Mesenchymal stem cell (in vitro differentiated cells and primary cell): ENCODE data around the gene ZNF844. TPM values are rescaled to one million over a fixed set of nuclear protein-coding genes. Genes with fewer than 3 reads are reported as not detected.

Experiments
- DNase-seq: peaks from one replicate; pipeline ENCODE4 v3.0.0-alpha.2; 2013
- H2AFZ ChIP-seq: one replicate; pipeline ENCODE4 v1.6.1; 2013; ENCODE audit warnings: low read depth, mild to moderate bottlenecking, control low read depth, inconsistent platforms, low read length, moderate library complexity
- H2AK5ac ChIP-seq: 2 replicates; pipeline ENCODE4 v1.6.1; 2013; ENCODE audit warnings: low read length, moderate library complexity, mild to moderate bottlenecking, inconsistent platforms; ENCODE audit not compliant: severe bottlenecking
- H2BK120ac ChIP-seq: one replicate; pipeline ENCODE4 v1.6.1; 2013; ENCODE audit warnings: low read depth, mild to moderate bottlenecking, inconsistent platforms, low read length, moderate library complexity
- H2BK12ac ChIP-seq, 2 experiments: one replicate each; pipeline ENCODE4 v1.6.1; 2013; ENCODE audit warnings: inconsistent platforms in 2 of 2, low read length in 2 of 2, mild to moderate bottlenecking in 2 of 2, moderate library complexity in 2 of 2, control low read depth in 1 of 2
- H2BK15ac ChIP-seq: one replicate; pipeline ENCODE4 v1.6.1; 2013; ENCODE audit warnings: mild to moderate bottlenecking, low read depth, inconsistent platforms; ENCODE audit not compliant: poor library complexity, severe bottlenecking
- H2BK5ac ChIP-seq: 2 replicates; pipeline ENCODE4 v1.6.1; 2013; ENCODE audit warnings: low read depth, mild to moderate bottlenecking, low read length, control low read depth, inconsistent platforms; ENCODE audit not compliant: poor library complexity, severe bottlenecking
- H3K14ac ChIP-seq, 2 experiments: one replicate each; pipeline ENCODE4 v1.6.1; 2013; ENCODE audit warnings: inconsistent platforms in 2 of 2, low read length in 2 of 2, control low read depth in 1 of 2, mild to moderate bottlenecking in 1 of 2, moderate library complexity in 1 of 2
- H3K18ac ChIP-seq, 2 experiments: one replicate each; pipeline ENCODE4 v1.6.1; 2013; ENCODE audit warnings: inconsistent platforms in 2 of 2, low read length in 2 of 2, control low read depth in 1 of 2, low read depth in 1 of 2, mild to moderate bottlenecking in 1 of 2
- H3K23ac ChIP-seq, 2 experiments: one replicate each; pipeline ENCODE4 v1.6.1; 2013; ENCODE audit warnings: inconsistent platforms in 2 of 2, low read length in 2 of 2, mild to moderate bottlenecking in 2 of 2, moderate library complexity in 2 of 2, control low read depth in 1 of 2
- H3K27ac ChIP-seq: 2 replicates; pipeline ENCODE4 v1.5.1; 2013; ENCODE audit warnings: mild to moderate bottlenecking, moderate library complexity, low read length, control low read depth, inconsistent platforms; ENCODE audit not compliant: poor library complexity, severe bottlenecking
- H3K27me3 ChIP-seq, 2 experiments: 2 replicates each; pipeline versions ENCODE4 v1.6.1 to v1.7.0; 2013; ENCODE audit warnings: low read length in 2 of 2, mild to moderate bottlenecking in 2 of 2, moderate library complexity in 2 of 2, control low read depth in 1 of 2, inconsistent platforms in 1 of 2; ENCODE audit not compliant: control insufficient read depth in 1 of 2, insufficient read depth in 1 of 2
- H3K36me3 ChIP-seq, 2 experiments: 2 replicates each; pipeline versions ENCODE4 v1.6.1 to v1.7.0; 2013; ENCODE audit warnings: low read length in 2 of 2, control low read depth in 1 of 2, inconsistent platforms in 1 of 2, low read depth in 1 of 2, mild to moderate bottlenecking in 1 of 2; ENCODE audit not compliant: insufficient read depth in 2 of 2, control insufficient read depth in 1 of 2
- H3K4ac ChIP-seq, 2 experiments: one replicate each; pipeline ENCODE4 v1.6.1; 2013; ENCODE audit warnings: inconsistent platforms in 2 of 2, low read length in 2 of 2, mild to moderate bottlenecking in 2 of 2, moderate library complexity in 2 of 2, control low read depth in 1 of 2, low read depth in 1 of 2
- H3K4me1 ChIP-seq: 2 replicates; pipeline ENCODE4 v1.6.1; 2013; ENCODE audit warnings: low read depth, low read length, control low read depth; ENCODE audit not compliant: control insufficient read depth, insufficient read depth
- H3K4me2 ChIP-seq: 2 replicates; pipeline ENCODE4 v1.6.1; 2013; ENCODE audit warnings: low read length, mild to moderate bottlenecking, inconsistent platforms; ENCODE audit not compliant: poor library complexity, severe bottlenecking
- H3K4me3 ChIP-seq, 2 experiments: 2 replicates each; pipeline versions ENCODE4 v1.5.1 to v1.7.0; 2013; ENCODE audit warnings: low read length in 2 of 2, mild to moderate bottlenecking in 2 of 2, control low read depth in 1 of 2, low read depth in 1 of 2; ENCODE audit not compliant: insufficient read depth in 1 of 2
- H3K79me1 ChIP-seq: replicated peaks from 2 replicates; pipeline ENCODE4 v1.6.1; 2013; ENCODE audit warnings: mild to moderate bottlenecking, control low read depth, low read length, inconsistent platforms; ENCODE audit not compliant: poor library complexity, severe bottlenecking
- H3K9ac ChIP-seq: 2 replicates; pipeline ENCODE4 v1.7.0; 2013; ENCODE audit warnings: mild to moderate bottlenecking, low read length, moderate library complexity
- H3K9me3 ChIP-seq: 2 replicates; pipeline ENCODE4 v1.7.0; 2013; ENCODE audit warnings: mild to moderate bottlenecking, low read length; ENCODE audit not compliant: control insufficient read depth
- H4K8ac ChIP-seq: one replicate; pipeline ENCODE4 v1.6.1; 2013; ENCODE audit warnings: inconsistent platforms, mild to moderate bottlenecking, low read length, moderate library complexity
- H4K91ac ChIP-seq: one replicate; pipeline ENCODE4 v1.6.1; 2013; ENCODE audit warnings: mild to moderate bottlenecking, low read length, inconsistent platforms
- whole genome bisulfite sequencing: methylation state at CpG from one replicate; pipeline ENCODE4 v1.1.7; 2013; ENCODE audit warnings: mixed read lengths; 5-methylcytosine and 5-hydroxymethylcytosine counted together
- small RNA-seq: library from polyadenylated mRNA; stranded (forward); fragments of <200 nt; extraction: miRNeasy Mini kit (QIAGEN cat#:217004); gene quantifications from one replicate; pipeline ENCODE3, GENCODE V24; 2013; ENCODE audit warnings: low read depth

ZNF844 gene

GRCh38 chr19:12117201-12117970, 52.9 kb downstream of the ZNF844 start:
- H3K23ac ChIP-seq: no peak overlapping the region
- H2BK15ac ChIP-seq: no peak overlapping the region
- H3K36me3 ChIP-seq: peaks cover 7 to 12% of the 10 kb centered on the region in 2 experiments
- no peak overlapping the region for H2BK5ac ChIP-seq
- H2AK5ac ChIP-seq: no peak overlapping the region
- no peak overlapping the region for H3K27ac ChIP-seq
- H2BK12ac ChIP-seq: no peak overlapping the region
- no peak for DNase-seq
- H3K4ac ChIP-seq: no peak overlapping the region
- H3K27me3 ChIP-seq: no peaks in the 10 kb centered on the region
- H3K79me1 ChIP-seq: no peaks in the 10 kb centered on the region
- no peak overlapping the region for H3K18ac ChIP-seq
- H3K4me3 ChIP-seq: no peak overlapping the region
- no peak overlapping the region for H3K14ac ChIP-seq
- no peak overlapping the region for H4K91ac ChIP-seq
- 94% methylated on average over 32 of the region's 33 CpGs for WGBS
- no peak overlapping the region for H3K9ac ChIP-seq
- H3K4me1 ChIP-seq: no peaks in the 10 kb centered on the region
- H3K9me3 ChIP-seq: peaks cover 32% of the 10 kb centered on the region
- no peak overlapping the region for H2AFZ ChIP-seq
- no peak overlapping the region for H3K4me2 ChIP-seq
- no peak overlapping the region for H2BK120ac ChIP-seq
- H4K8ac ChIP-seq: no peak overlapping the region

GRCh38 chr19:12126707-12127106, 62.2 kb downstream of the ZNF844 start:
- no peak overlapping the region for H2BK120ac ChIP-seq
- H3K4me1 ChIP-seq: no peaks in the 10 kb centered on the region
- H2AFZ ChIP-seq: no peak overlapping the region
- H2BK15ac ChIP-seq: no peak overlapping the region
- no peak for DNase-seq
- WGBS: 33% methylated on average over 2 of the region's 2 CpGs
- H3K23ac ChIP-seq: no peak overlapping the region
- no peak overlapping the region for H2BK5ac ChIP-seq
- H4K8ac ChIP-seq: no peak overlapping the region
- no peak overlapping the region for H2AK5ac ChIP-seq
- no peak overlapping the region for H3K4ac ChIP-seq
- no peak overlapping the region for H3K4me3 ChIP-seq
- H3K9me3 ChIP-seq: peaks cover 19% of the 10 kb centered on the region
- H3K18ac ChIP-seq: no peak overlapping the region
- no peaks in the 10 kb centered on the region for H3K27me3 ChIP-seq
- H3K14ac ChIP-seq: no peak overlapping the region
- H2BK12ac ChIP-seq: no peak overlapping the region
- H3K27ac ChIP-seq: no peak overlapping the region
- H4K91ac ChIP-seq: no peak overlapping the region
- H3K36me3 ChIP-seq: peaks cover 4 to 6% of the 10 kb centered on the region in 2 experiments
- H3K9ac ChIP-seq: no peak overlapping the region
- H3K79me1 ChIP-seq: no peaks in the 10 kb centered on the region
- no peak overlapping the region for H3K4me2 ChIP-seq

Small RNA genes lying within 50 kb of the gene (small RNA-seq; reads per million reads assigned to genes)
- not detected for gene RF00019
- not detected for gene RNA5SP465
- not detected for gene RNA5SP466
- not detected for gene RNA5SP467
